Parathyroid adenoma (tissue), 2 donors: ENCODE measurements around the gene MGAT4C.

ENCODE experiments used
- H2AFZ ChIP-seq: fragments of 300-600 bp; sonication (generic); one replicate; pipeline ENCODE4 v1.7.0; 2017; ENCODE audit warnings: antibody characterized with exemption, mild to moderate bottlenecking
- H3K27ac ChIP-seq: fragments of 300-600 bp; sonication (generic); one replicate; pipeline ENCODE4 v1.7.0; 2017
- H3K27me3 ChIP-seq: fragments of 300-600 bp; sonication (generic); one replicate; pipeline ENCODE4 v1.7.0; 2017; ENCODE audit warnings: low read length; ENCODE audit not compliant: control insufficient read depth, insufficient read depth
- H3K36me3 ChIP-seq: fragments of 300-600 bp; sonication (generic); one replicate; pipeline ENCODE4 v1.7.0; 2017; ENCODE audit warnings: low read length; ENCODE audit not compliant: control insufficient read depth, insufficient read depth
- H3K4me1 ChIP-seq: fragments of 300-600 bp; sonication (generic); one replicate; pipeline ENCODE4 v1.7.0; 2017; ENCODE audit warnings: control low read depth
- H3K4me2 ChIP-seq: fragments of 300-600 bp; sonication (generic); one replicate; pipeline ENCODE4 v1.7.0; 2017; ENCODE audit warnings: low read length
- H3K4me3 ChIP-seq: fragments of 300-600 bp; sonication (generic); one replicate; pipeline ENCODE4 v1.7.0; 2017; ENCODE audit warnings: low read depth, low read length
- H3K79me2 ChIP-seq: fragments of 300-600 bp; sonication (generic); one replicate; pipeline ENCODE4 v1.7.0; 2017; ENCODE audit warnings: control low read depth
- H3K9ac ChIP-seq: fragments of 300-600 bp; sonication (generic); one replicate; pipeline ENCODE4 v1.7.0; 2017; ENCODE audit warnings: mild to moderate bottlenecking
- H3K9me3 ChIP-seq: fragments of 300-600 bp; sonication (generic); one replicate; pipeline ENCODE4 v1.7.0; 2017; ENCODE audit warnings: low read length; ENCODE audit not compliant: control insufficient read depth
- CTCF ChIP-seq: fragments of 300-600 bp; sonication (generic); IDR thresholded peaks from one replicate; pipeline ENCODE4 v1.7.0; 2017; ENCODE audit warnings: antibody characterized with exemption, mild to moderate bottlenecking
- donor health status: primary hyperparathyroidism.

Gene MGAT4C

DNA sequence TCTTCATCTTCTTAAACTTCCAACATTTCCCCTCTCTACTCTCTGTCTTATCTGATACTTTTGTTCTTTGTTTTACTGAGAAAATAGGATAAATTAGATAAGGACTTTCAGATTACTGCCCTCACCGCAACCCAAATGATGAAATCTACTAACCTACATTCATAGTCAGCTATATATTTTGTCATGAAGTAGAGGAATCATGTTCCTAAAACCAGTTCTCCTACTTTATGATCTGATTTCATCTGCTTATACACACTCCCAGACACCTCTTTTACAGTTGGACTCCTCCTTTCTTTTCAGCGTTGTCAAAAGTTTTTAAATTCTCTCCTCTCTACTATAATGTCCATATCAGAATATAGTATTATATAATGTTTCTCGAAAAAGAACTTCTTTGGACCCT, 29.7 kb downstream of the MGAT4C start:
- H3K79me2 ChIP-seq = no peaks in the 10 kb centered on the region
- no peak overlapping the region for H3K4me2 ChIP-seq
- H3K9ac ChIP-seq = no peak overlapping the region
- no peaks in the 10 kb centered on the region for H3K36me3 ChIP-seq
- H3K27me3 ChIP-seq = no peaks in the 10 kb centered on the region
- no peak overlapping the region for H3K27ac ChIP-seq
- no peak overlapping the region for H2AFZ ChIP-seq
- no peaks in the 10 kb centered on the region for H3K4me1 ChIP-seq
- H3K4me3 ChIP-seq = no peak overlapping the region
- H3K9me3 ChIP-seq = no peaks in the 10 kb centered on the region
- no peak for TF ChIP-seq CTCF

DNA sequence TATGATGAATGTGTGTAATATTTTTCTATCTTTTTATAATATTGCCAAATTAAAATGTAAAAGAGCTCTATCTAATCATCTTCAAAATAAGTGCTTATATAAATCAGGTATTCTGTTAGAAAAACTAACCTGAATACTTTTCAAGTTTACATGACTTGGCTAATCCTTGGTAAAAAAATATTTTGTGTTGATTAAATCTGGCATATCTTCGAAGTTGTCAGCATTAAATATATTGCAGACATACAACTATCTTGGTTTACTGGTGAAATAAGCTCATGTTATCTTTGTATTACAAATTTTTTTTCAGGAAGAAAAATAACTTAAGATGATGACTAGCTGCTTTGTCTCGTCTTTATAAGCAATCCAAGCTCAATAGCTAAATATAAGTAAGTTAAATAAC, 39.6 kb downstream of the MGAT4C start:
- H3K4me3 ChIP-seq = no peak overlapping the region
- no peaks in the 10 kb centered on the region for H3K4me1 ChIP-seq
- H3K9me3 ChIP-seq = no peaks in the 10 kb centered on the region
- no peak overlapping the region for H3K9ac ChIP-seq
- no peaks in the 10 kb centered on the region for H3K27me3 ChIP-seq
- no peak overlapping the region for H3K27ac ChIP-seq
- H2AFZ ChIP-seq = no peak overlapping the region
- no peaks in the 10 kb centered on the region for H3K36me3 ChIP-seq
- TF ChIP-seq CTCF = no peak
- H3K4me2 ChIP-seq = no peak overlapping the region
- H3K79me2 ChIP-seq = no peaks in the 10 kb centered on the region

DNA sequence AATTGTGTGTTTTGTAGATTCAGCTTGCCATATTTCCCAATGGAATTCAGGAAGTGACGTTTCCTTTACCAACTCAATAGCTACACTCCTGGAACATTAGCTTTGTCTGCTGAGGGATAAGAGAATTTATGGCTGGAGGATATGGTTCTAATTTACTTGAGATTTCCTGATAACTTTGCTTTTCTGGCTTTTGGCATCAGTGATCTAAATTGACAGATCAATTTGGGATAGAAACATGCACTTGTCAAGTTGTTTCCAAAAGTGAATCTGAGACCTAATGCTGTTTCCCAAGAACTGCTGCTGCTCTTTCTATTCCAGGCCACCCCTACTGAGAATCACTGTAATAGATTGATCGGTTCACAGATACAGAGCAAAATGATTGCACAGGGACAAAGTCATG, 43.2 kb downstream of the MGAT4C start:
- Histone ChIP-seq H3K27ac (no peak overlapping the region), H3K79me2 (no peaks in the 10 kb centered on the region), H3K9me3 (no peaks in the 10 kb centered on the region), H3K4me2 (no peak overlapping the region), H2AFZ (no peak overlapping the region), H3K36me3 (no peaks in the 10 kb centered on the region), H3K4me1 (no peaks in the 10 kb centered on the region), H3K27me3 (no peaks in the 10 kb centered on the region), H3K9ac (no peak overlapping the region), H3K4me3 (no peak overlapping the region)
- TF ChIP-seq CTCF = no peak

- Histone ChIP-seq H2AFZ (no peak overlapping the region), H3K36me3 (no peaks in the 10 kb centered on the region), H3K9me3 (no peaks in the 10 kb centered on the region), H3K4me3 (no peak overlapping the region), H3K9ac (no peak overlapping the region), H3K27me3 (no peaks in the 10 kb centered on the region), H3K4me2 (no peak overlapping the region), H3K27ac (no peak overlapping the region), H3K4me1 (no peaks in the 10 kb centered on the region), H3K79me2 (no peaks in the 10 kb centered on the region)
- no peak for TF ChIP-seq CTCF
Measured at GRCh38 chr12:86198696-86199444, 57.3 kb downstream of the MGAT4C start.

- Histone ChIP-seq H2AFZ (no peak overlapping the region), H3K79me2 (no peaks in the 10 kb centered on the region), H3K9ac (no peak overlapping the region), H3K9me3 (no peaks in the 10 kb centered on the region), H3K36me3 (no peaks in the 10 kb centered on the region), H3K27me3 (no peaks in the 10 kb centered on the region), H3K4me3 (no peak overlapping the region), H3K4me1 (no peaks in the 10 kb centered on the region), H3K27ac (no peak overlapping the region), H3K4me2 (no peak overlapping the region)
- no peak for TF ChIP-seq CTCF
Measured at GRCh38 chr12:86196465-86196864, 59.7 kb downstream of the MGAT4C start.
